NB4 (cell line): ENCODE results near the gene PDE1A.

ENCODE experiments used
- MYC ChIP-seq: IDR thresholded peaks from 2 replicates; pipeline ENCODE4 v1.6.1; 2011; ENCODE audit warnings: low read depth, low read length
- POLR2A ChIP-seq: IDR thresholded peaks from 2 replicates; pipeline ENCODE4 v1.6.1; 2011; ENCODE audit warnings: mild to moderate bottlenecking; ENCODE audit not compliant: insufficient read length; ENCODE audit errors: extremely low read depth
- TF ChIP-seq, protein P1 (sequence below): IDR thresholded peaks from one replicate; pipeline ENCODE4 v1.5.1; 2012; ENCODE audit warnings: low read depth, low read length
- TF ChIP-seq, protein P2 (sequence below): IDR thresholded peaks from 2 replicates; pipeline ENCODE4 v1.6.1; 2011; ENCODE audit warnings: low read depth, low read length

- TF ChIP-seq, protein P1, sequence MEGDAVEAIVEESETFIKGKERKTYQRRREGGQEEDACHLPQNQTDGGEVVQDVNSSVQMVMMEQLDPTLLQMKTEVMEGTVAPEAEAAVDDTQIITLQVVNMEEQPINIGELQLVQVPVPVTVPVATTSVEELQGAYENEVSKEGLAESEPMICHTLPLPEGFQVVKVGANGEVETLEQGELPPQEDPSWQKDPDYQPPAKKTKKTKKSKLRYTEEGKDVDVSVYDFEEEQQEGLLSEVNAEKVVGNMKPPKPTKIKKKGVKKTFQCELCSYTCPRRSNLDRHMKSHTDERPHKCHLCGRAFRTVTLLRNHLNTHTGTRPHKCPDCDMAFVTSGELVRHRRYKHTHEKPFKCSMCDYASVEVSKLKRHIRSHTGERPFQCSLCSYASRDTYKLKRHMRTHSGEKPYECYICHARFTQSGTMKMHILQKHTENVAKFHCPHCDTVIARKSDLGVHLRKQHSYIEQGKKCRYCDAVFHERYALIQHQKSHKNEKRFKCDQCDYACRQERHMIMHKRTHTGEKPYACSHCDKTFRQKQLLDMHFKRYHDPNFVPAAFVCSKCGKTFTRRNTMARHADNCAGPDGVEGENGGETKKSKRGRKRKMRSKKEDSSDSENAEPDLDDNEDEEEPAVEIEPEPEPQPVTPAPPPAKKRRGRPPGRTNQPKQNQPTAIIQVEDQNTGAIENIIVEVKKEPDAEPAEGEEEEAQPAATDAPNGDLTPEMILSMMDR = no peak
- TF ChIP-seq POLR2A = no peak
- TF ChIP-seq, protein P2, sequence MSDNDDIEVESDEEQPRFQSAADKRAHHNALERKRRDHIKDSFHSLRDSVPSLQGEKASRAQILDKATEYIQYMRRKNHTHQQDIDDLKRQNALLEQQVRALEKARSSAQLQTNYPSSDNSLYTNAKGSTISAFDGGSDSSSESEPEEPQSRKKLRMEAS = no peak
- no peak for TF ChIP-seq MYC
These were observed 198.8 kb downstream of the PDE1A start for GRCh38 chr2:182228073-182228473.
